A673 (cell line): ENCODE results near the gene TEAD1.

ENCODE experiments used
- EZH2 ChIP-seq: fragments of 200-600 bp; sonication (generic); IDR thresholded peaks from 2 replicates; pipeline ENCODE4 v1.6.1; 2017; ENCODE audit warnings: borderline replicate concordance, low read depth, mild to moderate bottlenecking, mixed read lengths, antibody characterized with exemption, low read length; ENCODE audit not compliant: poor library complexity, severe bottlenecking
- TF ChIP-seq, protein P1 (sequence below): fragments of 300-800, 200-600 bp; sonication (generic); conservative IDR thresholded peaks from 2 replicates; pipeline ENCODE4 v1.5.1; 2017; ENCODE audit warnings: low read depth, mild to moderate bottlenecking, antibody characterized with exemption, low read length, moderate library complexity, mixed read lengths

DNA sequence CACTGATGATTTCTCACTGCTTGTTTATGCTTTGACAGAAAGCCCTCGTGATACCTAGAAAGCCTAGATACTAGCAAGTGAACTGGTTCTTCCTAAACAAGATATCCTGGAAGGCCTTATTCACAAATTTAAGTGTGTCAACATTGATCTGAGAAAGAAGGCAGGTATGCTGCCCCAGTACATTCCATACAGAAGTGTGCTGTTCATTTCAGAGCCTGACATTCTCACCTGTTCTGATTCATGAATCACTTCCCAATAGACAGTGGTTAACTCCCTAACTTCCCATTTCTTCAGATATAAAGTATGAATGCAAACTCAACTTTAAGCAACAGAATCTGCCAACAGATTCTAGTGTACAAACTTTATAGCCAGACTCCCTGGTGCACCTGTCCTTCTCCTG, 319.4 kb downstream of the TEAD1 start:
- TF ChIP-seq, protein P1, sequence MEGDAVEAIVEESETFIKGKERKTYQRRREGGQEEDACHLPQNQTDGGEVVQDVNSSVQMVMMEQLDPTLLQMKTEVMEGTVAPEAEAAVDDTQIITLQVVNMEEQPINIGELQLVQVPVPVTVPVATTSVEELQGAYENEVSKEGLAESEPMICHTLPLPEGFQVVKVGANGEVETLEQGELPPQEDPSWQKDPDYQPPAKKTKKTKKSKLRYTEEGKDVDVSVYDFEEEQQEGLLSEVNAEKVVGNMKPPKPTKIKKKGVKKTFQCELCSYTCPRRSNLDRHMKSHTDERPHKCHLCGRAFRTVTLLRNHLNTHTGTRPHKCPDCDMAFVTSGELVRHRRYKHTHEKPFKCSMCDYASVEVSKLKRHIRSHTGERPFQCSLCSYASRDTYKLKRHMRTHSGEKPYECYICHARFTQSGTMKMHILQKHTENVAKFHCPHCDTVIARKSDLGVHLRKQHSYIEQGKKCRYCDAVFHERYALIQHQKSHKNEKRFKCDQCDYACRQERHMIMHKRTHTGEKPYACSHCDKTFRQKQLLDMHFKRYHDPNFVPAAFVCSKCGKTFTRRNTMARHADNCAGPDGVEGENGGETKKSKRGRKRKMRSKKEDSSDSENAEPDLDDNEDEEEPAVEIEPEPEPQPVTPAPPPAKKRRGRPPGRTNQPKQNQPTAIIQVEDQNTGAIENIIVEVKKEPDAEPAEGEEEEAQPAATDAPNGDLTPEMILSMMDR = no peak
- TF ChIP-seq EZH2 = no peak
